Suprapubic skin (tissue), 4 donors: ENCODE data around the gene BCL11B. TPM values are rescaled to one million over a fixed set of nuclear protein-coding genes. Genes with fewer than 3 reads are reported as not detected.
"Not testable (repeated sequence)": the region's sequence is repeated elsewhere in the genome, so short reads cannot be mapped to it uniquely, and the experiment has no call there.

ENCODE experiments used
- DNase-seq, 2 donors: peaks; one replicate each; pipeline ENCODE4 v3.0.0-alpha.2; 2019; ENCODE audit warnings: low spot score in 2 of 2
- H3K27ac ChIP-seq: fragments of 200-600 bp; sonication (generic); one replicate; pipeline ENCODE4 v1.5.1; 2019
- H3K27me3 ChIP-seq: fragments of 200-600 bp; sonication (generic); one replicate; pipeline ENCODE4 v1.5.1; 2019
- H3K36me3 ChIP-seq: fragments of 200-600 bp; sonication (generic); one replicate; pipeline ENCODE4 v1.5.1; 2019
- H3K4me1 ChIP-seq: fragments of 200-600 bp; sonication (generic); one replicate; pipeline ENCODE4 v1.5.1; 2019
- H3K4me3 ChIP-seq: fragments of 200-600 bp; sonication (generic); one replicate; pipeline ENCODE4 v1.5.1; 2019; ENCODE audit warnings: mild to moderate bottlenecking
- H3K9me3 ChIP-seq: fragments of 200-600 bp; sonication (generic); one replicate; pipeline ENCODE4 v1.5.1; 2019
- EP300 ChIP-seq: sonication (generic); formaldehyde crosslinking; IDR thresholded peaks from one replicate; pipeline ENCODE4 v1.6.1; 2017; ENCODE audit warnings: antibody characterized with exemption
- POLR2A ChIP-seq, 2 donors: fragments of 450-650 bp; IDR thresholded peaks; one replicate each; pipeline ENCODE4 v1.6.1; 2017; ENCODE audit warnings: antibody characterized with exemption in 2 of 2, mild to moderate bottlenecking in 2 of 2, moderate library complexity in 2 of 2
- POLR2AphosphoS5 ChIP-seq, 3 donors: sonication (generic); formaldehyde crosslinking; IDR thresholded peaks; one replicate each; pipeline ENCODE4 v1.6.1; 2017; ENCODE audit warnings: antibody characterized with exemption in 3 of 3
- WGBS: methylation state at CpG from one replicate; pipeline ENCODE4 v1.1.5; 2018; 5-methylcytosine and 5-hydroxymethylcytosine counted together
- total RNA-seq, 4 donors: library from RNA; depleted of rRNA; stranded (reverse); fragments of >200 nt; gene quantifications; one replicate each; pipeline ENCODE4 v1.1.0, GENCODE V29; 2016
- TF ChIP-seq, protein P1 (sequence below), 2 donors: fragments of 200-600 bp in 1 of 2; fragments of 450-650 bp in 1 of 2; sonication (generic) in 1 of 2; IDR thresholded peaks; one replicate each; pipeline ENCODE4 v1.5.1; 2016 to 2019; ENCODE audit warnings: antibody characterized with exemption in 2 of 2, mild to moderate bottlenecking in 1 of 2, moderate library complexity in 1 of 2

Gene BCL11B
- total RNA-seq, 4 donors from 2014 or later: 35.9 to 53.8 (median 47.5) TPM

DNA sequence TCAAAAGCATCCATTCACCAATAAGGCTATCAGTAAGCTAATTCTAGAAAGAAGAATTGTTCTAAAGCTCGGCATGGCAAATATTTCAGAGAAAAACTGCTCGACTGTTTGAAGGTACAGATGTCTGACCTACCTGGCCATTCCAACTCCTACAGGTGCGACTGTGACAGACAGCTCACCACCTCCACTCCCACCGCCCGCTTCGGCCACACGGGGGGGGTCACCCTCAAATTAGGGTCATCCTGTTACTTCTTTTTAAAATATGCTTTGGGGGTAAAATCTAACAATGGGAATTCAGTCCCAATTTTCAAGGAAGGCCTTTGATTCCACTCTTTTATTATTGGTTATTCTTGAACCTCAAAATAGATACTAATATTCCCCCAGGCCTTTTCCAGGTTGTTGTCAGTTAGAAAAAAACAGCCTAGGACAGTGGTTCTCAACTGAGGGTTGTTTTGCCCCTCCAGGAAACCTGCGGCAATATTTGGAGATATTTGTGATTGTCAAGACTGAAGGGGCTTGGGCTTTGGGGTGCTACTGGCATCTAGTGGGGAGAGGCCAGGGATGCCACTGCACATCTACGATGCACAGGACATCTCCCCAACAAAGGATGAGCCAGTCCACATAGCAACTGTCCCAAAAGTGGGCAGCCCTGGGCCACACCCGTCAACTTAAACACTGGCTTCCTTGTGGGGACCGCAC is 81.2 kb downstream of the BCL11B start:
- TF ChIP-seq, protein P1, sequence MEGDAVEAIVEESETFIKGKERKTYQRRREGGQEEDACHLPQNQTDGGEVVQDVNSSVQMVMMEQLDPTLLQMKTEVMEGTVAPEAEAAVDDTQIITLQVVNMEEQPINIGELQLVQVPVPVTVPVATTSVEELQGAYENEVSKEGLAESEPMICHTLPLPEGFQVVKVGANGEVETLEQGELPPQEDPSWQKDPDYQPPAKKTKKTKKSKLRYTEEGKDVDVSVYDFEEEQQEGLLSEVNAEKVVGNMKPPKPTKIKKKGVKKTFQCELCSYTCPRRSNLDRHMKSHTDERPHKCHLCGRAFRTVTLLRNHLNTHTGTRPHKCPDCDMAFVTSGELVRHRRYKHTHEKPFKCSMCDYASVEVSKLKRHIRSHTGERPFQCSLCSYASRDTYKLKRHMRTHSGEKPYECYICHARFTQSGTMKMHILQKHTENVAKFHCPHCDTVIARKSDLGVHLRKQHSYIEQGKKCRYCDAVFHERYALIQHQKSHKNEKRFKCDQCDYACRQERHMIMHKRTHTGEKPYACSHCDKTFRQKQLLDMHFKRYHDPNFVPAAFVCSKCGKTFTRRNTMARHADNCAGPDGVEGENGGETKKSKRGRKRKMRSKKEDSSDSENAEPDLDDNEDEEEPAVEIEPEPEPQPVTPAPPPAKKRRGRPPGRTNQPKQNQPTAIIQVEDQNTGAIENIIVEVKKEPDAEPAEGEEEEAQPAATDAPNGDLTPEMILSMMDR (IDR thresholded peaks at IDR 0.05): no peak
- TF ChIP-seq EP300: no peak
- TF ChIP-seq POLR2AphosphoS5 (IDR thresholded peaks at IDR 0.05): no peak
- no peak for TF ChIP-seq POLR2A (IDR thresholded peaks at IDR 0.05)
- Histone ChIP-seq H3K27me3 (no peaks in the 10 kb centered on the region), H3K4me3 (no peak overlapping the region), H3K4me1 (peaks cover 55% of the 10 kb centered on the region), H3K27ac (peak overlapping the region; percentile 60), H3K36me3 (no peaks in the 10 kb centered on the region), H3K9me3 (no peaks in the 10 kb centered on the region)
- 71% methylated on average over 11 of the region's 11 CpGs for WGBS
- no peak for DNase-seq

DNA sequence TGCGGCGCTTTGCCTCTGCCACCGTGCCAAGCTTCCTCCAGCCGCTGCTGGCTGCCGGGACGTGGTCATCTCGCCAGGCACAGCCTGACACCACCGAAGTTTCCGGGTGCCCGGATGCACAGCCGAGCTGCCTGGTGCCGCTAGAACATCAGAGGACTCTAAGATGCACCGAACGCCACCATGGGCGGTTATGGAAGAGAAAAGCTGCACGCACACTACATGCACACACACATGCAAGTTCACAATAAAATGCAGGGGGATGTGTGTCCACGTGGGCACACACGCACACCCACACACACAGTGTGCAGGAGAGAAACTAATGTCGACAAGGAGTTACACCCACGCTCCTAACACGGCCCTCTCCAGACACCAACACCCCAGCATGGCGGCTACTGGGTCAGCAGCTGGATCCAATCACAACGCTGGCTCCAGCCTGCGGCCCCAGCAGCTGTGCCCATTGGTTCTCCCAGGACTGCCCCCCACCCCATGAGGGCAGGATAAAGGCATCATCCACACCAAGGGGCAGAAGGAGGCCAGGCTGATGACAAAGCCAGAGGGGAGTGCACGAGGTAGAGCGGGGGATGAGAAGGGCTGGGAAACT is 82.7 kb downstream of the BCL11B start:
- DNase-seq: no peak
- Histone ChIP-seq H3K27ac (no peak overlapping the region), H3K4me3 (peak overlapping the region; percentile 24)

DNA sequence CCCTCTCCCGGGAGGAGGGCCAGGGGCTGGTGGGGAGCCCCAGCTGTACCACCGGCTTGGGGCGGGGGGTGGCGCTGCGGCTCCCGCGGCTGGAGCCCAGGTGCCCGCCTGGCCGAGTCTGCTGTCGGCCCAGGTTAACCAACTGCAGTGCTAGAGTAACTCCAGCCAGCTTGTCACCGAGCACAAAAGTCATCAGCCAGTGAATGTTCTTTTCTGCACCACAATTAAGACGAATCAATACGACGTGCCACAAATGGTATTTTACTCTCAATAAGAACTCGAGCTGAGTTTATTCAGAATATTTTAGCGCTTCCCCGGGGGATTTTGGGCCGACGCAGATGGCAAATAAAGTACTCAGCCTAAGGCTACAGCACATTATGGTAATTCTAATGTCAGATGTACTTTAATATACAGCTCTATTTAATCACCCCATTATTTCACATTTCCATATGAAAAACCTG is 83.2 kb downstream of the BCL11B start:
- Histone ChIP-seq H3K27ac (no peak overlapping the region), H3K27me3 (no peaks in the 10 kb centered on the region), H3K4me3 (peak overlapping the region; percentile 24), H3K36me3 (no peaks in the 10 kb centered on the region), H3K9me3 (no peaks in the 10 kb centered on the region), H3K4me1 (peaks cover 41% of the 10 kb centered on the region)
- peak in 1 of 2 donors; percentile 50 for DNase-seq
- WGBS: 12% methylated on average over 9 of the region's 19 CpGs
- no peak for TF ChIP-seq EP300
- TF ChIP-seq, protein P1 (IDR thresholded peaks at IDR 0.05): peak in 1 of 2 donors; percentile 46

More for the DNA sequence above, 82.7 kb downstream of the BCL11B start:
- Histone ChIP-seq H3K27me3 (no peaks in the 10 kb centered on the region), H3K36me3 (no peaks in the 10 kb centered on the region), H3K9me3 (no peaks in the 10 kb centered on the region), H3K4me1 (peaks cover 41% of the 10 kb centered on the region)
- TF ChIP-seq, protein P1 (IDR thresholded peaks at IDR 0.05): no peak
- TF ChIP-seq POLR2A (IDR thresholded peaks at IDR 0.05) (no peak), EP300 (no peak), POLR2AphosphoS5 (IDR thresholded peaks at IDR 0.05) (no peak)
- WGBS: 48% methylated on average over 21 of the region's 26 CpGs

DNA sequence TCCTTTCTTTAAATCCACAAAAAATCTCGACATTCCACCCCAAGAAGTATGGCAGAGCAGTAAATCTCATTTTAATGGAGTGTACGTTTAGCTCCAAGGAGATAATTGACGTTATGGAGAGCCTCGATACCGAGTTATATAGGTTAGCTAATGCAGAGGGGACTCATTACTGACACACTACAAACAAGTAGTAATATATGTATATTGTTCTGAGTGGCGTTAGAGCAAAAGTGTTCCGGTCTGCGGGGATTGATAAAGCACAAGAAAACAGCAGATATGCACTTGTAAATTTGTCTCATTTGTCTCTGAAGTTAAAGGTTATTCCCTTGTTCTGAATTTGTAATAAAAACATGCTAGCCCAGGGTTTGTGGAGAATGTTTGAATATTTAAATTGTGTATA is 84.1 kb downstream of the BCL11B start:
- Histone ChIP-seq H3K27me3 (no peaks in the 10 kb centered on the region), H3K4me3 (no peak overlapping the region), H3K9me3 (no peaks in the 10 kb centered on the region), H3K4me1 (peaks cover 41% of the 10 kb centered on the region), H3K27ac (no peak overlapping the region), H3K36me3 (no peaks in the 10 kb centered on the region)
- no peak for TF ChIP-seq POLR2A (IDR thresholded peaks at IDR 0.05)
- no peak for TF ChIP-seq POLR2AphosphoS5 (IDR thresholded peaks at IDR 0.05)
- no peak for TF ChIP-seq EP300
- TF ChIP-seq, protein P1 (IDR thresholded peaks at IDR 0.05): no peak
- WGBS: 77% methylated on average over 8 of the region's 8 CpGs
- DNase-seq: no peak

DNA sequence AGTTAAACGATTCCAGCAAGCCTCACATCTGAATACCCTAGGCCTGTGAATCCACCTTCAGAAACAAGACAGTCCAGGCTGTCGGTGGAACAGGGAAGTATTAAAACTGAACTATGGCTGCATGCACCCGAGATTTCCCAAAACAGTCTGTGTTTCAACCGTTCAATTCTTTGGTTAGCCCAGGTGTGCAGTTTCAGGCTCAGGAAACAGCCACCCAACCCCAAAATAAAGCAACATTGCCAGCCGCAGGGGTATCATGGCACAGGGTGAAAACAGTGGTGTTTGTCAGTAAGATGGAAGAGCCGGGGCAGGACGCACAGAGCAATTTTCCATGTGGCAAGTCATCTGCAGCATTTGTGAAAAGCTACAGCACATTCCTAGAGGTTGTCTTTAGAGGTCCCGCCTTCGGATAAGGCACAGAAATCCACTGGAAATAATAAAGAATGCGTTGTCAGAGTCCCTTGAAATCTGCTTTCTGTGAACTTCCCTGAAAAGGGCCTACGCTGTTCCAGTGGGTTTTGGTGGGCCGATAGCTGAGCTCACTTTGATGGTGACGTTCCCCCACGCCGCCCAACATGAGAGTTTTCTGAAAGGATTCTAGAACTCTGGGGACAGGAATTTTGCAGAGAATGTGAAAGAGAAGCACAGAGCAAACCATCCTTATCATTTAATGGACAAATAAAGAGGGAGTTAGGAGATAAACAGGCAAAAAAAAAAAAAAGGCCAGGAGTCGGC is 84.9 kb downstream of the BCL11B start:
- no peaks in the 10 kb centered on the region for H3K27me3 ChIP-seq
- 89% methylated on average over 16 of the region's 16 CpGs for WGBS
- H3K4me1 ChIP-seq: peaks cover 36% of the 10 kb centered on the region
- H3K9me3 ChIP-seq: no peaks in the 10 kb centered on the region
- TF ChIP-seq EP300: no peak
- no peak for TF ChIP-seq POLR2A (IDR thresholded peaks at IDR 0.05)
- TF ChIP-seq, protein P1 (IDR thresholded peaks at IDR 0.05): no peak
- no peak for TF ChIP-seq POLR2AphosphoS5 (IDR thresholded peaks at IDR 0.05)
- no peak overlapping the region for H3K4me3 ChIP-seq
- no peaks in the 10 kb centered on the region for H3K36me3 ChIP-seq
- DNase-seq: no peak
- no peak overlapping the region for H3K27ac ChIP-seq

DNA sequence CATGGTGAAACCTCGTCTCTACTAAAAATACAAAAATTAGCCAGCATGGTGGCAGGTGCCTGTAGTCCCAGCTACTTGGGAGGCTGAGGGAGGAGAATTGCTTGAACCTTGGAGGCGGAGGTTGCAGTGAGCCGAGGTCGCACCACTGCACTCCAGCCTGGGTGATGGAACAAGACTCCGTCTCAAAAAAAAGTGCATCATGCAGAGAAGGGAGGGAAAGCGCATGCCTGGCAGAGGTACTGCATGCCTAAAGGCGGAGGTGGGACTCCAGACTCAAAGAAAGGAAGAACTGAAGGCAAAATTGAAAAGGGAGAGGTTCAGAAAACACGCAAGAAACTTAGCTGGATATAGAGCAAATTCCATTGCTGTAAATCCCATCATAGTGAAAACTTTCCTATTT is 85.7 kb downstream of the BCL11B start:
- 88% methylated on average over 8 of the region's 8 CpGs for WGBS
- H3K4me1 ChIP-seq: peaks cover 31% of the 10 kb centered on the region

More for the DNA sequence above, 85.7 kb downstream of the BCL11B start:
- H3K9me3 ChIP-seq, H3K4me3 ChIP-seq, DNase-seq, H3K36me3 ChIP-seq, H3K27me3 ChIP-seq, H3K27ac ChIP-seq: not testable (repeated sequence)
